Activated CD8-positive, alpha-beta memory T cell treated with anti-CD3 and anti-CD28 coated beads, Interleukin-2, amount 50 U/mL, for 48 hours (primary cell): Measurements from ENCODE around the gene KPNA4.
A peak's percentile ranks its signal among the peaks of the same experiment; 100 is the strongest.
"Not testable (repeated sequence)": the region's sequence is repeated elsewhere in the genome, so short reads cannot be mapped to it uniquely, and the experiment has no call there.

Source experiments
- DNase-seq: peaks from one replicate; pipeline ENCODE4 v3.0.0-alpha.2; 2020

Gene KPNA4

GRCh38 chr3:160569894-160570652, 4.7 kb upstream of the KPNA4 start:
- no peak for DNase-seq

- no peak for DNase-seq
Observed at GRCh38 chr3:160568989-160569388, 3.6 kb upstream of the KPNA4 start.

DNA sequence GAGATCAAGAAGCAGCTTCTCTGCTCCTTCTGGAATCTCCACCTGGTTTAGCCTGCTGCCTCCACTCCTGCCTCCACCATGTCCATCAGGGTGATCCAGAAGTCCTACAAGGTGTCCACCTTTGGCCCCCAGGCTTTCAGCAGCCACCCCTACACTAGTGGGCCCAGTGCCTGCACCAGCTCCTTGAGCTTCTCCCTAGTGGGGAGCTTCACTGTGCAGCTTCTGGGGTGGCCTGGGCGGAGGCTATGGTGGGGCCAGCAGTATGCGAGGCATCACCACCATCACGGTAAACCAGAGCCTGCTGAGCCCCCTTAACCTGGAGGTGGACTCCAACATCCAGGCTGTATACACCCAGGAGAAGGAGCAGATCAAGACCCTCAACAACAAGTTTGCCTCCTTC, 2.4 kb upstream of the KPNA4 start:
- DNase-seq = no peak

DNA sequence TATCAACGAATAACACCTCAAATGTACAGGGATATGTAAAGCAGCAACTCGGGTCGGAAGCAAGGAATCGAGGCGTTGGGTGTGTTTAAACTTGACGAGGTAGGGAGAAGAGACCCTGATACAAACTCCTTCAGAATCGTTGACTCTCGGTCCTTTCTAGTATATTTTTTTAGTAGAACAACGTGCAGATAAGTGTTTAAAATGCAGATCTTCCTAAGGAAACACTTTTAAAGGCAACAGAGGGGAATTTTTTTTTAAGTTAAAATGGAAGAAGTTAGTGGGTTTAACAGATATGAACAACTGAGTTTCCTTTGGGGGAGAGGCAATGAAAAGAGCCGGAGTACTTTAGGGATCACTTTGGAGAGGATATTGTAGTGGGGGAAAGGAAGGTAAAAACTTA, 1.1 kb upstream of the KPNA4 start:
- no peak for DNase-seq

GRCh38 chr3:160564949-160565441, 376 bp downstream of the KPNA4 start:
- peak; percentile 84 for DNase-seq

DNA sequence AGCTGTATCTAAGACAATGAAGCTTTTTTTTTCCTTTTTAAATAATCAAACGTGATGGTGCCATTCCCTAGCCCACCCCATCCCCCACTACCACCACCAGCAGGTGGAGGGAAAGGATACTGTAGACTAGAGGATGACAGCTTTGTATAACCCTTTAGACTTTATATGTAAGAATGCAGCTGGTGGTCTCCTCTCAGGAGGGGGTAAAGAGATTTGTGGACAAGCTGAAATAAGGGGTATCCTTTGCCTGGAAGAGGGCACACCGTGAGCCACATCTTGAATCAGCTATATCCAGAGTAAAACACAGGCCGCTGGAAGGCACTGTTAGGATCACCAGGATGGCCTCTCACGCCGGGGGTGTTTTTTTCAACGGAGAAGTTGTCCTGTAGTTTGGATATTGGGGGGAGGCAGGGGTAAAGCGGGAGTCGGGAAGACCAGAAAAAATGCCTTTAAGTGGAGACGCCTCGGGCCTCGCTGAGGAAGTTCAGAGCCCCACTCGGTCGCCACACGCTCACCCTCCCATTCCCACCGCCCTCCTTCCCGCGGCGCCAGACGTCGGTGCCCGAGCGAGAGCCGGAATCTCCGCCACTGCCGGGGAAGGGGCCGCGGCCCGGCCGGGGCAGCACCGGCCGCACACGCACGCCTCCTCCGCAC, 986 bp downstream of the KPNA4 start:
- DNase-seq = peak; percentile 62

DNA sequence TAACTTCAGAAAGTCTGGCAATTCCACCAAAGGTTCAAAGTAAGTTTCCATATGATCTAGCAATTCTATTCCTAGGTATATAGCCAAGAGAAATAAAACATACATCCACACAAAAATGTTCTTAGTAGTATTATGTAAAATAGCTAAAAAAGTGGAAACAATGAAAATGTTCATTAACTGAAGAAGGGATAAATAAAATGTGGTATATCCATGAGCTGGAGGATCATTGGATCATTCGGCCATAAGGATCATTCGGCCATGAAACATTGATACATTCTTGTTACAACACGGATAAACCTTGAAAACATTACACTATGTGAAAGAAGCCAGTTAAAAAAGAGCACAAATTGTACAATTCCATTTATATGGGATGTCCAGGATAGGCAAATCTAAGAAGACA, 2.4 kb downstream of the KPNA4 start:
- no peak for DNase-seq

DNA sequence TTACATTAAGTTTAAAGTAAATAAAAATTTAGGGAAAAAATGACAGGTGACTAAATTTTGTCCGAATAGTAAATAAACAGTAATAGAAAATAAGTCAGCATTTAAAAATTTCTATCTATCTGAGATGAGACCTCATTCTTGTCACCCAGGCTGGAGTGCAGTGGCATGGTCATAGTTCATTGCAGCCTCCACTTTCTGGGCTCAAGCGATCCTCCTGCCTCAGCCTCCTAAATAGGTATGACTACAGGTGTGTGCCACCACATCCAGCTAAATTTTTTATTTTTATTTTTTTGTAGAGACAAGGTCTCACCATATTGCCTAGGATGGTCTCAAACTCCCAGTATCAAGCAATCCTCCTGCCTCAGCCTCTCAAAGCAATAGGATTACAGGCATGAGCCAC, 7.8 kb downstream of the KPNA4 start:
- no peak for DNase-seq

DNA sequence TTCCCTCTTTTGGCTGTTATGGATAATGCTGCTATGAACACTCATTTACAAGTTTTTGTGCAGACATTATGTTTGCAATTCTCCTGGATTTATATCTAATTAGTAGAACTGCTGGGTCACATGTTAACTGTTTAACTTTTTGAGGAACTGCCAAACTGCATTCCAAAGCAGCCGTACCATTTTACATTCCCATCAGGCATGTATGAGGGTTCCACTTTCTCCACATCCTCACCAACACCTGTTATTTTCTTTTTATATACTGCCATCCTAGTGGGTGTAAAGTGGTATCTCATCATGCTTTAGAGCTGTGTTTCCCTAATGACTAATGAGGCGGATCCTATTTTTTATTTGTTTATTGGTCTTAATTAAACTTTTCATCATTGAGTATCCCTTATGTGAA, 9.2 kb downstream of the KPNA4 start:
- no peak for DNase-seq

GRCh38 chr3:160554980-160555379, 10.4 kb downstream of the KPNA4 start:
- DNase-seq = no peak

DNA sequence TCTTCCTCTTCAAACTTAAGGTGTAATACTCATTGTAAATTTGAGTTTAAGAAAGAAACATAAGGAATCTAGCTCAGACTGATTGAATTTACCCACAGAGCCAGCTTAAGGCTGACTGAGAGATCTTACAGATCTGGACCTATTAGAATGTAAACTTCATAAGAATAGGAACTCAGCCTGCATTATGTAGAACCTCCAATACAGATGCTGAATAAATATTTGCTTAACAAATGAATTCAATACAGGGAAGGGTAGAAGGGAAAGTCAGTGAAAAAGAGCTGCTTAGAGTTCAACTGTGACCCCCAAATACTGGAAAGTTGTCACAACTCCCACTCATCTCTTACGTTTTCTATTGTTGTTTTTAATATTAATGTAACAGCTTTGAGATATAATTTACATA, 11.5 kb downstream of the KPNA4 start:
- no peak for DNase-seq

DNA sequence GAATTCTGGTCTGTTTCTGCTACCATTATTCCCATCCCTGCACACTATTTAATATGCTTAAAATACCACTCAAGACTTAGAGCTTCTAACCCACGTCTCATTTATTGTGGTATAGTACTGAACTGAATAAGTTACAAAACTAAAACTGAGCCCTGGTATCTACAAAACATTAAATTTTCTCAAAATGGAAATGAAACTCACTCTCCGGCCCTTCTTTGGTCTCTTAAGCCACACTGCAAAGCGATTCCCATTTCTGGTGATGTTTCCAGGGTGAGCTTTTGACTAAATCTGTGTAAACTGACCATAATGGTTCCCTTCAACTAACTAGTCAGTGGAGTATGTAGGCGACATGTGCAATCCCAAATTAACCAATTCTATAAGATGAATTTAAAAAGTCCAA, 18.6 kb downstream of the KPNA4 start:
- DNase-seq = no peak

DNA sequence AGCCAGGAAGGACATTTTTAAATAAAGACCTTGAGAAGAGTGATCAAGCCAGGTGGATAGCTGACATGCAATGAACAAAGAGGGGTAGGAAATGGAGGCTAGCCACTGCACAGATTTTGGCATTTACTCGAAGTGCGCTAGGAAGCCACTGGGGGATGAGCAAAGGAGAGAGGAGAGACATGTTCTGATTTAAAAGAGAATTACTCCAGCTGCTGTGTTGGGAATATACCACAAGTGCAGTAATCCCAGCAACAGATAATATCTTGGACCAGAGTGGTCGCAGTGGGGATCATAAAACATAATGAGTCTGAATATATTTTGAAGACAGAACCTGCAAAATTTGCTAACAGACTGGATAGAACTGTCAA, 19.9 kb downstream of the KPNA4 start:
- DNase-seq = no peak

DNA sequence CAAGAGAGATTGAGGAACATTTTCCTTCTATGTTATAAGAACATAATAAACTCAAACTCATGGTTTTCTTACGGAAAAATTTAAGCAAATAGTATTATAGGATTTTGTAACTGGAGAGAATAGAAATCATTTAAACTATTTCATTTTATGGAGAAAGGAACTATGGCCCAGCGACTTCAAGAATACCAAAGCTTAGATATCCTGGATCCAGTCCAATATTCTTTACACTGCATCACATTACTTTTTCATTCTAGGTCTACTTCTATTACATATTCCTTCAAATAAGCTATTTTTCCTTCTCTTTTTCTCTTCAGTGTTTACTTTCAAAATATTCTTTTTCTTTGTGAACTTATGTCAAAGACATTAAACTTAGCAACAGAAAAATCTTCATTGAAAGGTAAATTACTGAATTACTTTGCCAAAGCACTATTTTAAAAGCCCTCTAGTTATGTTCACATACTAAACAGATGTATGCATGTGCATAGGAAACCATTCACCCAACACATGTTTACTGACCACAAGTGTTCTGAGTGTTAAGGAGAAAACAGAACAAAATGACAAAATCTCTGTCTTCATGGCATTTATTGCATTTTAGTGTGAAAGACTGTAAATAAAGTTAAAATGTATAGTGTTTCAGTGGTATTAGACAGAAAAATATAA, 20.4 kb downstream of the KPNA4 start:
- no peak for DNase-seq

GRCh38 chr3:160540551-160540950, 24.8 kb downstream of the KPNA4 start:
- DNase-seq = no peak

DNA sequence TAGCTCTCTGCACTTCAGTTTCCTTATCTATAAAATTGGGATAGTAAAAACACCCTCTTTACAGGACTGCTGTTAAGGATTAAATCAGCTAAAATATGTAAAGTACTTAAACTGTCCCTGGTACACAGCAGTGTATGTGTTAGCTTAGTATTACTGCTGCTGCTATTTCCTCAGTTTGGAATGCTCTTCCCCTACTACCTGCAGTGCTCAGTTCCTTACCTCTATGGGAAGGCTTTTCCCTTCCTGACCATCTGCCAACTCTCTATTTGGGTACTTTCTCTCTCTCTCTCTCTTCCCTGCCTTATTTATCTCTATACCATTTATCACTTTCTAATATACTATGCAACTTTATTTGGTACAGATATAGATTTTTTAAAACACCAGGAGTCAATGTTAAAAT, 26.5 kb downstream of the KPNA4 start:
- no peak for DNase-seq

DNA sequence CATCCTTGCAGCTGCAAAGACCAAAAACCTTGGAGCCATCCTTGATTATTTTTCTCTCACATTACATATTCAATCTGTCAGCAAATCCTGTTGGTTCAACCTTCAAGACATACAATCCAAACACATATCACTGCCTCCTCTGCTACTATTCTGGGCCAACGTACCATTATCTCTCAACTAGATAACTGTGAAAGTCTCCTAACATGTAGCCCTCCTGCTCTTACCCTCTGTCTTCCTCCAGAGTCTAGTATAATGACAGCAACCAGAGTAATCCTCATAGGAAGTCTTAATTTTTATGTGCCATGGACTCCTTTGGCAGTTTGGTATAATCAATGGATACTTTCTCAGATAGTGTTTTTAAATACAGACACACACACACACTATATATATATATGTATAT, 27.6 kb downstream of the KPNA4 start:
- no peak for DNase-seq

DNA sequence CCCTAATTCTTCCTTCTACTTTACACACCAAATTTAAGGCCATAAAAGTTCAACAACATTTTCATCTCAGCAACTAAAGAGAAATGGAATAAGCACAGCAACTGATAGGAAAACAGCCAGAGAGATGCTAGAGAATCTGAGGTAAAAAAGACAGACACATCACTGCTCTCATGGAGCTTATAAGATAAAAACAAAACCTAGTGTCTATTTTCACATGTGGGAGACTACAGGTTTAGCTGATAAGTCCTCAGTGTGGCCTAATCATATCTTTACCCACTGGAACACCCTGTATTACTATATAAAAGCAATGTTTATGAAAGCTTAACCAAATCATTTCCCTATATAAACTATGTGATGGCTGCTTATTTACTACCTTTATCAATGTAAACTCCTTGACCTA, 33.0 kb downstream of the KPNA4 start:
- no peak for DNase-seq

DNA sequence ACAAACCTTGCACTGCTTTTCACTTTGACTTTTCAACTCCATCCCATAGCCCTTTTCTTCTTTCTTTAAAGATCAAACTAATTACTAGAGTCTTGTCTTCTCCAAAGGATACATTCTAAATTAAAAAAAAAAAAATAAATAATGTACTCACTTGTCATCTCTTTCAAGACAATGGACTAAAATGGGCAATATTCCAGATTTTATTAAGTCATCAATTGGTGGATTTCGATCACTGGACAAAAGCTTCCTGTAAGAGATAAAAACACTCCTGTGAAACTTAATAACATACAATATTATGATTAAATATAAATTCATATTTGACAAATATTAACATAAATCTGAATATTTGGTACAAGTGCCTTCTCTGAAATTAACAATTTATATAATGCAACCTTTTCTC, 34.1 kb downstream of the KPNA4 start:
- no peak for DNase-seq

GRCh38 chr3:160516391-160516790, 49.0 kb downstream of the KPNA4 start:
- not testable (repeated sequence) for DNase-seq

DNA sequence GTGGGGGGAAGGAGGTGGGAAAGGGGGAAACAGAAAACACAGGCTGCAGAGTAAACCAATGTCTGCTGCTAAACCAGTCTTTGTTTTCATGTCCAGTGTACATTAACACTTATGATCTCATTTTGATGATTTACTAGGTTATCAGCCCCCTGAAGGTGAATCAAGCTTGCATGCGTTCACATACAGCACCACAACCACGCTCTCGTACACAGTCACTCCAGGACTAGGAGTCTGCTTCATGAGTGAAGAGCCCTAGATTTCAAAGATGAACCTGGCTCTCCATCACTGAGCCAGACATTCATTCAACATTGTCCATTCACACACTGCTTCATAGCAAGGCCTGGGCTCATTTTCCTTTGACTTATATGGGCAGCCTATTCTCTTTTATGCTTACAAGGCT, 64.0 kb downstream of the KPNA4 start:
- DNase-seq = no peak

- DNase-seq = no peak
Observed at GRCh38 chr3:160498202-160498601, 67.2 kb downstream of the KPNA4 start.

- DNase-seq = no peak
Observed at GRCh38 chr3:160490166-160490565, 75.2 kb downstream of the KPNA4 start.

GRCh38 chr3:160486459-160486869, 78.9 kb downstream of the KPNA4 start:
- DNase-seq = no peak
